Vagina (tissue), 2 donors: ENCODE measurements around the gene FAM53B.

Experiments
- CTCF ChIP-seq, 3 experiments: fragments of 450-650 bp in 2 of 3; fragments of 200-600 bp in 1 of 3; sonication (generic) in 1 of 3; IDR thresholded peaks; one replicate each; pipeline ENCODE4 v1.5.1; 2017 to 2019; ENCODE audit warnings: antibody characterized with exemption in 3 of 3, mild to moderate bottlenecking in 2 of 3, moderate library complexity in 2 of 3
- POLR2A ChIP-seq, 2 donors: fragments of 450-650 bp; IDR thresholded peaks; one replicate each; pipeline ENCODE4 v1.6.1; 2017; ENCODE audit warnings: antibody characterized with exemption in 2 of 2, mild to moderate bottlenecking in 2 of 2, moderate library complexity in 2 of 2
- POLR2AphosphoS5 ChIP-seq, 2 donors: sonication (generic); formaldehyde crosslinking; IDR thresholded peaks; one replicate each; pipeline ENCODE4 v1.9.0; 2017; ENCODE audit warnings: antibody characterized with exemption in 2 of 2, mild to moderate bottlenecking in 2 of 2, low read depth in 1 of 2; ENCODE audit not compliant: insufficient read depth in 1 of 2

DNA sequence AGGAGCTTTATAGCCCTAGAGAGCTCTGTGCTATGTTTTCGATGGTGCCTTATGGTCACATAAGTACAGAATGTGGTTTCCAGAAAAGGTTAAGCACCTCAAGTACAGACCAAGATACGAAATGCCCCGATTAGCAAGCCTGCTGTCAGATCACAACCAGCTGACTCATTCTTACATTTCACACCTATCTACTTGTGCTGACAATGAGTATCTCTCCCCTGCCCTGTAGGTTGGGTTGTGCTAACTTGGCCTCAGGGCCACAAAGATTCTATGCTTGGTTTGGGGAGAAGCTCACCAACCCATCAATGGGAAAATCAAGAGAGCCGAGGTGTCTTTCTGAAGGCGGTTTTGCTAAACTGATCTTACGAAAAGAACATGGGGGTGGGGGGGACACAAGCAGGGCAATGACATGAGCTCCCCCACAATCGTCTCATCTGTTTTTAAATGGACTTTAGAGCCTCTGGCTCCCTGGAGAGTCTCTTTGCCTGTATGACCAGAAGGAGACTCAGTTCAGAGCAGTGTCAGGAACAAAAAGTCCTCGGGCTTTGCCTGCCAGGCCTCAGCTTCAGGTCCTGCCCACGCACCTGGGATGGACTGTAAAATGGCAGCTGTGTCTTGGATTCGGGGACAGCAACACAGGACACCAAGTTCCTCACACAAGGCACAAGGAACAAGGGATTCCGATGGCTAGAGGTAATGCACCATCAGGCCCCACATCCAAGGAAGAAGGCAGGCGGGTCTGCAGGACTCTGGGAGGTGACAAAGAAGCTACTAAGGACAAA lies 55.1 kb downstream of the FAM53B start:
- TF ChIP-seq POLR2A (IDR thresholded peaks at IDR 0.05) (no peak), CTCF (IDR thresholded peaks at IDR 0.05) (no peak), POLR2AphosphoS5 (IDR thresholded peaks at IDR 0.05; ENCODE audit: insufficient read depth in 1 of 2, low read depth in 1 of 2) (no peak)
